NCI-H1105 treated with DMSO at 0.1 percent for 48 hours (cell line): Measurements from ENCODE around the gene MFSD6L.

Source experiments
- DNase-seq: peaks from one replicate; lab custom pipeline; 2025; lab: John Stamatoyannopoulos, UW

Gene MFSD6L

DNA sequence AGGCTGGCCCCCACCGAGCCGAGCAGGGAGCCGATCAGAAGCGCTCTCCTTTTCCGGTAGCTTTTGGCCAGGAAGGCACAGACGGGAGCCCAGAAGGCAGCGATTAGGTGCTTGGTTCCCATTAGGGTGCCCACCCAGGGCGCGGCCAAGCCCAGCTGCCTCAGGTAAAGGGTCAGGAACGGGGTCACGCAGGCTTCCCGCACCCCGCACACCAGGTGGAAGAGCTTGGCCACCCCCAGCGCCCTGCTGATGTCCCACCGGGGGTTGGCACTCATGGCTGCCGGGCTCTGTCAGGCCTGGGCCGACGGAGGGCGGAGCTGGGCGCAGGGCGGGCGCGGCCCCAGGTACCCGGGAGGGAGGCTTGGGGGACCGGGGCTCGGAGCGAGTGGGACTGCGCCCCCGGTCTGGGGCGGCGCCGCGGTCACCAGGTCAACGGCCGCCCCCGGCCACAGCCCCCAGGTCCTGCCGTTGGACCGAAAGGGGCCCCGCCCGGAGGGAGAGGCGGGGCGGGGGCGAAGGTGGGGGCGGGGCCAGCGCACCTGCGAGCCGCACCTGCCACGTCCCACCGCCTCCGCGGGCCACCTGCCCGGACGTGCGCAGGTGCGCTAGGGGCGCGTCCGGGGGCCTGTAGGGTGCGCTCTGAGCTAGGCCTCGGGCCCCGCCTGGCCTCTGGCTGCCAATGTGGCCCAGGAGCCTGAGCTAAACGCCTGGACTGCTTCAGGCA, at the start of gene MFSD6L:
Gene MFSD6L (minus strand): TSS at position 520 of the 724 bp plus-strand sequence. CDS start 245 bp downstream, at position 275.
- no peak for DNase-seq

GRCh38 chr17:8847891-8848290, 48.7 kb upstream of the MFSD6L start:
- no peak for DNase-seq

- peak; percentile 16 for DNase-seq
Measured at GRCh38 chr17:8846768-8847211, 47.6 kb upstream of the MFSD6L start.

- DNase-seq: no peak
Measured at GRCh38 chr17:8844229-8845218, 45.4 kb upstream of the MFSD6L start.

DNA sequence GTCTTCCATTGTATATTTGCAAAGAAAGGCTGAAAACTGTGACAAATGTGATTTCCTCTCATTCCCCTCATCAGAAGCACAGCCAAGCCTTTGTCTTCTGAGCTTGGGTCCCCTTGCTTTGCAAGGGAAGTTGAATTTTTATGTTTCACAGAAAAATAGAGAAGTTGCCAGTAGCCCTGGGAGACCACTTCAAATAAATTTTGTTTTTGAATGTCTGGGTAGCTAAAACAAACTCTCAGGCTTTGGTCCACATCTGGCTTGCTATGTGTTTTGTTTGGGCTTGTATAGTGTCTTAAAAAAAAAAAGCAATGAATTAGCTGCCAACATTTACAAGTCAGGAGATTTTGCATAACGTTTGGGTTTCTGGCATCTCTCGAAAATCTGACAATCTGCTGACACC, 44.2 kb upstream of the MFSD6L start:
- DNase-seq: no peak

GRCh38 chr17:8841844-8842243, 42.7 kb upstream of the MFSD6L start:
- DNase-seq: no peak

- no peak for DNase-seq
Measured at GRCh38 chr17:8839410-8839935, 40.3 kb upstream of the MFSD6L start.

- no peak for DNase-seq
Measured at GRCh38 chr17:8838551-8839095, 39.5 kb upstream of the MFSD6L start.

DNA sequence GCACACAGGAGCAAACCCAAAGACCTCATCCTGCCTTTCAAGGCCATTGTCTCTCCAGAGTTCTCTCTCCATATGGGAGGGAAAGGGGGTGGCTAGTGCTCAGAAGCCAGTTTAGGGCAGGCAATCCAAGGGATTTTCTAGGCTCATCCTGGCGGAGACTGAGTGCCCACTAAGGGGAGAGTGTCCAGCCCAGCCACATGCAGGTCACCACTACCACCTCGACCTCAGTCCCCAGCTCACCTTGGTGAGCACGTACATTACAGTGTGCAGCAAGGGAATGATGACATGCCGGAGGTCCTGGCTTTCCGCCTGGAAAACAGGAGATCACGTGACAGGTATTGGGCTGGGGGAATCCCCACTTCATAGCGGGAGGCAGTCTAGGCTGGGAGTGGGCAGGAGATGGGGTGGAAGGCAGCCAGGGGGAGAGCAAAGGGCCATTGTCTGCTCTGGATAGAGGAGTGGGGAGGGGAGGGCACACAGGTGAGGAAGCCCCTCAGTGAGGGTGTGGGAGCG, 38.5 kb upstream of the MFSD6L start:
- DNase-seq: peak; percentile 29

DNA sequence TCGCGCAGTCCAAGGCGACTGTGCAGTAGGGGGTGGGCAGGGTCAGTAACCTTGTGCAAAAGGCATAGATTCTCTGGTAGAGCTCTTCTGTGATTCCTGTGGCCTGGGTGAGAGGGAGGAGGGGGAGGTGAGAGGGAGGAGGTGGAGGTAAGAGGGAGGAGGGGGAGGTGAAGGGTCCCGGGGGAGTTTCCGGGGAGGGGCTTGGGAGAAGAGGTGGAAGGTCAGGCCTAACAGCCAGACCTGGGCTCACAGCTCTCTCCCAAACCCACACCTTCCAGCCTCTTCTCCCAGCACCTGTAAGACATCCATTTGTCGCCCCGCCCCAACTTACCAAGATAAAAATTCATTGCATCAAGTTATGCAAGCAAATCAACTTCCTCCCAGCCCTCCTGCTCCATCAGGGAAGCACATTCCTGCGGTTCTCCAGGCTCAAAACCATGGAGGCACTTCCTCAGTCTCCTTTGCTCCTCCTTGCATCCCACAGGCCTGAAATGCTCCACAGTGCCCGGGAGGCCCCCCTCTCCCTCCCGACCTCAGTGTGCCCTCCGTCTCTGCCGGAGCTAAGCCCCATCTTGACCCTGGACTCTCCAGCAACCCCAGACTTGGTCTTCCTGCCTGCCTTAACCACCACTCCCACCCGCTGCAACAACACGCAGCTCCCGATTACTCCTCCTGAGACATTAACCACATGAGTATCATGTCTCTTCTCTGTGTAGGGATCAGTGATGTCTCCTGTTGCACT, 37.8 kb upstream of the MFSD6L start:
- no peak for DNase-seq

DNA sequence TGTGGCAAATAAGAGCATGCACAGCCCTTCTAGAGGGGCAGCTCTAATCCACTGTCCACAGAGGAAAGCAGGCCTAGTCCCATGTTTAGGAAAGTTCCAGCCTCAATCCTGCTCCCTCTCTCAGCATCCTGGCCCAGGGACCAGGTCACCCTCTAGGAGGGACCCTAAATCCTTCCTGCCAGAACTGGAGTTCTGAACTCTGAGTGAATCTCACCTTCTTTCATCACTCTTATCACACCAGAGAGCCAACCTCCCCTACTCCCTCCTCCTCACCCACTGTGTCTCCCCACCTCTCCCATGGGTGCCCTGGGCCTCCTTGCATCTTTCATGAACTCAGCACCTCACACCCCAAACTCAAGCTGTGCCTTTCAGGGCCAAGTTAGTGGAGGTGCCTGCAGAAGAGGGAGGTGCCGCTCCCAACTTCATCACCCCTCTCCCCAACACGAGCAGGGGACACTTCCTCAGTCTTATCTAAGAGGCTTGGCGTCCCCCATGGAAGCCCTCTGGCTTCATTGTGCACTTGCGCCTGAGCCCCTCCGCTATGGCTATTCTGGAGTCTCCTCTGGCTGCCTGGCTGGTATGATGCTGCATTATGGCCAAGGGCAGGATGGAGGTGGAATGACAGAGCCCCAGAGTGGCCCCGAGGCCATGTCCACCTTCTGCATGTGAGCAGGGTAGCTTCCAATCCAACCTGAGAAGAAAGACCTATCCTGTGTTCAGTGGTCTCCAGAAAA, 36.6 kb upstream of the MFSD6L start:
- no peak for DNase-seq

- no peak for DNase-seq
Measured at GRCh38 chr17:8835106-8835505, 35.9 kb upstream of the MFSD6L start.

DNA sequence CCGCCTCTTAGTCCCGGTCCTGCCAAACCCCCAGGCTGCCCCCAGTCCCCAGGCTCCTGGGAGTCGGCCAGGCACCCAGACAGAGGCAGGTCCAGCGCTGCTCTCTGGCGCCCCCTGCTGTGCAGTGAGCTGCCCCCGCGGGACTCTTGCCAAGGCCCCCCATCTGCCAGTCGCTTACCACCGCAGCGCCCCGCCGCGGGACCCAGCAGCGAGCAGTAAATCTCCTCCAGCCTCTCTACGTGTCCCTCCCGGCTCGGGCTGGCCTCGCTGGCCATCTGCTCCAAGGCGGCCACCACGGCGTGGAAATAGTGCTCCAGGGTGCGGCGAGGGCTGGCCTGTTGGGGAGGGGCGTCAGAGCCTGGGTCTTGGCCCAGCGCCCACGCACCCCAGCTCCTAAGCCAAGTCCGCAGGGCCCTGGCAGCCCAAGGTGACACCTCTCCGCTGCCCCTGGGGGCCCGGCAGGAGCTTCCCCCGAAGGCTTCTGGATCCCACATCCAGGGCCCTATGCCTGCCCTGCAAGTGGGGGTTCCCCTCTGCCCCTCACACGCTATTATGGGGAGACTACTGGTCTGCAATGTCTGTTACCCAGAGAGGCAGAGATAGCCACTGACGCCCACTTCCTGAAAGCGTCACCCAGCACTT, 33.7 kb upstream of the MFSD6L start:
- no peak for DNase-seq

- DNase-seq: no peak
Measured at GRCh38 chr17:8831234-8831849, 32.2 kb upstream of the MFSD6L start.

GRCh38 chr17:8830141-8830540, 31.0 kb upstream of the MFSD6L start:
- no peak for DNase-seq

DNA sequence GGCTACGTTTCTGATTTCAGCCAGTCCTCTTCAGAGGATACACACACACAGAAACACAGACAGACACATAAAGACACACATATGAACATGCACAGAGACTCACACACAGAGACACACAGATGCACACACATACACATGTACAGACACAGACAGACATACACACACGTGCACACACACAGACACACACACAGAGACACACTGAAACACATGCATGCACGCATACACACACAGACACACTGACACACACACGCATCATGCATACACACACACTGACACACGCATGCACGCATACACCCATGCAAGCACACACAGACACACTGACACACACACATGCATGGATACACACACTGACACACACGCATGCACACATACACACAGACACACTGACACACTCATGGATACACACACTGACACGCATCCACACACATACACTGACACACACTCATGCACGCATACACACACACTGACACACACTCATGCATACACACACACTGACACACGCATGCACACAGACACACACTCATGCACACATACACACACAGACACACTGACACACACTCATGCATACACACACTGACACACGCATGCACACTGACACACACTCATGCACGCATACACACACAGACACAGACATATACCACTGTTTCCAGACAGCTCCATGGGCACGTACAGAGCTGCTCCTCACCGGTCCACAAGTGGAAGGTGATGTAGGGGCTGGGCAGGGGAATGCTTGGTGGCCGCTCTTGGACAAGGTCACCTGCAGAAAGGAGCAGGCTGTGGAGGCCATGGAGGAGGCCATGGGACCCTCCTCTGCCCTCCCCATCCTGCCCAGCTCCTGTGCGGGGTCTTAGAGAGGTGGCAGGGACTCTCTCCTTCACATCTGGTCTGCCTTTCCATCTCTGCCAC, 30.1 kb upstream of the MFSD6L start:
- no peak for DNase-seq

GRCh38 chr17:8828517-8828875, 29.3 kb upstream of the MFSD6L start:
- DNase-seq: no peak

GRCh38 chr17:8826808-8827435, 27.8 kb upstream of the MFSD6L start:
- DNase-seq: no peak
